HG03060 (cell line): ENCODE results near the gene NEK9.

ENCODE experiments used
- ATAC-seq: cut with Tn5 transposase; IDR thresholded peaks from one replicate; pipeline ENCODE4 v1.9.1; 2021; ENCODE audit warnings: low read depth, moderate number of reproducible peaks; ENCODE audit not compliant: unreplicated experiment

The NEK9 gene

GRCh38 chr14:75113932-75114539 is 12.8 kb downstream of the NEK9 start:
- ATAC-seq = no peak

DNA sequence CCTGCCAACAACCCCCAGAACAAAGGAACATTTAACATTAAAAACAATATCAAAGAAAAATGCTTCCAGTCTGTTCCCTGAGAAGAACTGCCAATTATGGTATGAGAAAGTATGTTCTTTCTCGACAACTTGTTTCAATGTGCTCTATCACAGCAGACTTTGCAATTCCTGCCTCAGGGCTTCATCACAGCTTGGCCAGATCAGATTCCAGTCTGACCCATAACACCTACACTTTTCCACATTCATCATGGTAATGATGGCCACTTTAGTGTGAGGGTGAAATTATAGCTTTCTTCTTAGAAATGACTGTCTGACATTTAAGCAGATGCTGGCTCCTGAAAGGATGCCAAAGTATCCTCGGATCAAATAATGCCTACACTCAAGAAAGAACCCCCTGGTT is 17.0 kb downstream of the NEK9 start:
- ATAC-seq = no peak

DNA sequence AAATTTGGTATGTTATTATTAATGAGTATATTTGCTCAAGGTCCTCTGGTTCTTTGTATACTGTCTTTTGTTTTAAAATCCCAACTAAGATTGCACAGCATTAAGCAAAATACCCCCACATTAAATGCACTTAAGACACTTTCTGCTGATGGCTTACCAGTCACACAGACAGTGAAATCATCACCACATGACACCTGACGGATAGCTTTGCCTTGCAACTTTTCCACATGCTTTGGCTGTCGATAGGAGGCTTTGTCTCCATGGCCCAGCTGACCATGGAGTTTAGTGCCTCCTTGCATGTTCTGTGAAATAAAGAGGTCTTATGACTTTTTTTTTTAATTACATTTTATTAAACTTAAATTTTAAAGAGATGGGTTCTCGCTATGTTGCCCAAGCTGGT is 19.7 kb downstream of the NEK9 start:
- no peak for ATAC-seq

- no peak for ATAC-seq
Observed at GRCh38 chr14:75101491-75101890, 25.4 kb downstream of the NEK9 start.

DNA sequence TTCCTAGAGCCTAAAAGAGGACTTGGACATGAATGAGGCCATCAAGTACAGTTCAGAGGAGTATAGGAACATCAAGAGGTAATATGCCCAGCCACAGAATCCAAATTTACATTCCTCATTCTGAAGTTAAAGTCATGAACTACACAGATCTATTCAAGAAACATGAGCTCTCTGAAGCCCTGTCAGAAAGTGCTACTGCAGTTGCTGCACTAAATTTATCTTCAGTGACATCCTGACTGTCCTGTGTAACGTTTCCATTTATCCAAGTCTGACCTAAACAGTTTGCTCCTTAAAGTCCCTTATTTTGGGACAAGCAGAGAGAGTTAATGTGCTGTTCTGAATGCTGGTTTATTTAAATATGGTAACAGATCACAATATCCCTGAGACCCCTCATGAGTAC is 28.2 kb downstream of the NEK9 start:
- no peak for ATAC-seq

GRCh38 chr14:75098212-75098611 is 28.6 kb downstream of the NEK9 start:
- no peak for ATAC-seq

- no peak for ATAC-seq
Observed at GRCh38 chr14:75096959-75097358, 29.9 kb downstream of the NEK9 start.

DNA sequence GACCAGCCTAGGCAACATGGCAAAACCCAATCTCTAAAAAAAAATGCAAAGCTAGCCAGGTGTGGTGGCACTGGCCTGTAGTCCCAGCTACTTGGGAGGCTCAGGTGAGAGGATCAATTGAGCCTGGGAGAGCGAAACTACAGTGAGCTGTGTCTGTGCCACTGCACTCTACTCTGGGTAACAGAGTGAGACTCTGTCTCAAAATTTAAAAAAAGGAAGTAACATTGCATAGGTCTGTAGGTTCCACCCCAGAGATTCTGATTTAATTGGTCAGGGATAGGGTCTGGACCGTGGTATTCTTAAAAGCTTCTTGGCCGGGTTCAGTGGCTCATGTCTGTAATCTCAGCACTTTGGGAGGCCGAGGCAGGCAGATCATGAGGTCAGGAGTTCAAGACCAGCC is 31.2 kb downstream of the NEK9 start:
- no peak for ATAC-seq

GRCh38 chr14:75094896-75095295 is 32.0 kb downstream of the NEK9 start:
- ATAC-seq = no peak

DNA sequence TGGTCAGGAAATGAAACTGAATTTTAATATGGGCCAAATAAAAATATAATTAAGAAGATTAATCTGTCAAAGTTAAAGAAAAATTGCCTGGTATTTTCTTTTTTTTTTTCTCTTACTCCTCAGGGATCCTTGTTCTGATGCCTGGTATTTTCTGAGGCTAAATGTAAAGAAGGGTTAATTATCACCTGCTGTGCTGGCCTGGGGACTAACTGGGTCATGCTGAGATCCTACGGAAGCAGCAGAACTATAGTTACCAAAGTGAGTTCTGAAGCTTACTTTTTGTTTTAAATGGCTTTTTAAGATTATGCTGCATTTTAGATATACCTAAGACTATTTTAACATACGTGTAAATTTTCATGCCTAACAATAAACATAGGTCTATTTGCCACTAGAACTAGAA is 34.1 kb downstream of the NEK9 start:
- ATAC-seq = no peak

- ATAC-seq = no peak
Observed at GRCh38 chr14:75091251-75091650, 35.6 kb downstream of the NEK9 start.

DNA sequence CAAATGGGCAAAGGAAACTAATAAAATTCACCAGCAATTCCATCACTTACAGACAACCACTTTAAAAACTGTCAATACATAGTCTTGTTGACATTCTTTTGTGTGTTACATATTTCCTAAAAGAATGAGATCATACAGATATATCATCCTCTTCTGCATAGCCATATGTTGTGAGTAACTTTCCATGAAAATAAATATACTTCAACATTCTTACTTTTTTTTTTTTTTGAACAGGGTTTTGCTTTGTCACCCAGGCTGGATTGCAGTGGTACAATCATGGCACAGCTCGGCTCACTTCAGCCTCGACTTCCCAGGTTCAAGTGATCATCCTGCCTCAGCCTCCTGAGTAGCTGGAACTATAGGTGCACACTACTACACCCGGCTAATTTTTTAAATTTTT is 36.5 kb downstream of the NEK9 start:
- ATAC-seq = no peak

DNA sequence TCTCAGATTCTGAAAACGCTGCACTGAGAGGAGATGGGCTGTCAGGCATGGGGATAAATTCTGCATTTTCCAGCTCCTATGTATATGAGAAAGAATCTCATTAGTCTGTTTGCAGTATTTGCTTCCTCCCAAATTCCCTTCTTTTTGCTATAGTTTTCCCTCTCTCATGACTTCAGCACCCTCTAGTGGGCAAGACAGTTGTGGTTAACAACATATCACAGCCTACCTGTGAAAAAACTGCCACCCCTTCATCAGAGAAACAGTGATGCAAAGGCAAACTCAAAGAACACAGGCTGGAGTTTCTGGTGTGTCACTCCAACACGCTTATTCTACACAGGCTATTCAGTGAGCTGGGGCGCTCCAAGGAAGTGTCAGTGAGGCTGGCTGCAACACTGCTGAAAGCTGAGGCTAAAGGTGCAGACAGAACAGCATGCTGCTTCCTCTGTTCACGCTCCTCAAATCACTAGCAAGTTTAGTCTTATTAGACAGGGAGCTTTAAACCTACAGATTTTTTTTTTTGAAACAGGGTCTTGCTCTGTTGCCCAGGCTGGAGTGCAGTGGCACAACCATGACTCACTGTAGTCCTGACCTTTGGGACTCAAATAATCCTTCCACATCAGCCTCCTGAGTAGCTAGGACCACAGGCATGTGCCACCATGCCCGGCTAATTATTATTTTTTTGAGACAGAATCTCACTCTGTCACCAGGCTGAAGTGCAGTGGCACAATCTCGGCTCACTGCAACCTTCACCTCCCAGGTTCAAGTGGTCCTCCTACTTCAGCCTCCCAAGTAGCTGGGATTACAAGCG is 38.1 kb downstream of the NEK9 start:
- ATAC-seq = no peak

DNA sequence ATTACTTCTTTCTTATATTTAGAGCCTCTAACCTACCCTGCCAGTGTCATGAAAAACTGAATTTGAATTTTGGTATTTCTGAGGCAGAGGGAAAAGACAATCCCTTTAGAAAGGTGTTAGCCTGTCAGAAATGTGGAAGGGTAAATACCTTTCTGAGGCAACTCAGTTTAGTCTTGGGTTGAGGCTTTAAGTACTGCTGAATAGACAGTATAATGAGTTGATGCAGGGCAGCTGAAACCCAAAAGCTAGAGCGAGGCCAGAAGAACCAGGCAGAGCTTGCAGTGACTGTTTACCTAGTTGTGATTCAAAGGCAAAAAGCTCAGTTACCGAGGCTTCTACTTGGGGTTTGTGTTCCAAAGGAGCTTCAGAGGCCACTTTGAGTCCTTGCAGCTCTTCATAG is 38.7 kb downstream of the NEK9 start:
- no peak for ATAC-seq

DNA sequence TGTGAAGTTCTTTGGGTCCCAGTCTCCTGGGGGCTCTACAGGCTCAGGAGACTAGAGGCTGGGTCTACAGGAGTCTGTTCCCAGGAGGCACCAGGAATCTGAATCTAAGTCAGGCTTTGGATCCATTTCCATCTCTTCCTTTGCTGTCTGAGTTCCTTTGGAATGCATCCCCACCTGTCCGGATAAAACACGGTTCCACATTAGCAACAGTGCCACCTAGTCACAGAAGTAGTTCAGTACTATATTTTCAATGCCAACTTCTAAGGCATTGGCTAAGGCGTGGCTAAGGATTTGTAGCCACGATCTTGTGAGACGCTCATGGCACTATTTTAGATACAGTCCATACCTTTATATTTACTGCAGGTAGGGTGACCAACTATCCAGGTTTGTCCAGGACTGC is 42.3 kb downstream of the NEK9 start:
- ATAC-seq = no peak

- ATAC-seq = no peak
Observed at GRCh38 chr14:75083271-75083670, 43.6 kb downstream of the NEK9 start.

GRCh38 chr14:75081660-75082229 is 45.1 kb downstream of the NEK9 start:
- ATAC-seq = no peak

DNA sequence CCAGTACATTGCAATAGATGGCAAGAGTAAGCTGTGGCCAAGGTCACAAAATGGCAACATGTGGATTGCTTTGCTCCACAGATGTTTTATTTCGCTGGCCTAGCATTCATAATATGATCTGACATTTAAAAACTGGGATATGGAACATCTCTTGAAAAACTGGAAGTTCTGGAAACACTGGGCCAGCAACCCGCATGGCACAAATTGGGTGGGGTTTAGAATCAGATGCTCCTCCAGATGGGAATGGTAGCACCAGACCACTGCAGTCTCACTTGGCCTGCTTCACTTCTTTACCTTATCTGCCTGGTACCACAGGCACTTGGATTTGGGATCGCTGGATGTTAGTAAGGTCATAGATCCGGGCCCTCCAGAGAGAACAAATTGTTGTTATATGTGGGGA is 47.3 kb downstream of the NEK9 start:
- no peak for ATAC-seq

DNA sequence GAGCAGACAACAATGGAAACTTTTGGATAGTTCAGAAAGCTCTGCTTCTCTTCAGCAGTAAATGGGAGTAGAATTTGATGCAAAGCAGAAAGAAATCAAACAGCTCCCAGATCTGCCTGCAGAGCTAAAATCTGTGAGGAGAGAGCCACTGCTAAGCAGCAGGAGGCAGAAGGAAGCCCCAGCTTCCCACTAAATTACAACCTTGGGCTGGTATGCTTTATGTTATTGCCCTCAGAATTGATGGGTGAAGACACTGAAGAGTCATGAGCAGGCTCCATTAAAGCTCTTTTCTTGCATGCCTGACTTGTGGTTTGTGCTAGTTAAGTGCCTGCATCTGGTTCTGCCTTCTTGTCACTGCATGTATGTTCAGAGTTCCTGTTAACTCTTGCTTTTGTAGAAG is 49.1 kb downstream of the NEK9 start:
- no peak for ATAC-seq

DNA sequence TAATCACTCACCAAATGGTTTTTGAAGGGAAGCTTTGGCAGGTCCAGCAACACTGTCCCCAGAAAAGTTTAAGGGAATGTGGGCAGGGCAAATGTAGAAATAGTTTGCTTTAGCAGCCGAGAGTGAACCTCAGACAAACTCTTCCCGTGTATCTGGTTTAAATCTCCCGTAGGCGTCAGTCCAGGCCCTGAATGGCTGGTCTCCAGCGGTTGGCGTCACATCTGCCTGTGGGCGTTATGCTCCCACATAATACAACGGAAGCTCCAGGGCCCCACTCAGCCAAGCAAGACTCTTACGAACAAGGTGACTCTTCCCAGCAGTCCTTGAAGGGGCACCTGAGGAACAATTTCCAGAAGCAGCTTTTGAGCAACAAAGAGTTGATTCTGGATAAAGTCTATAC is 56.5 kb downstream of the NEK9 start:
- no peak for ATAC-seq

DNA sequence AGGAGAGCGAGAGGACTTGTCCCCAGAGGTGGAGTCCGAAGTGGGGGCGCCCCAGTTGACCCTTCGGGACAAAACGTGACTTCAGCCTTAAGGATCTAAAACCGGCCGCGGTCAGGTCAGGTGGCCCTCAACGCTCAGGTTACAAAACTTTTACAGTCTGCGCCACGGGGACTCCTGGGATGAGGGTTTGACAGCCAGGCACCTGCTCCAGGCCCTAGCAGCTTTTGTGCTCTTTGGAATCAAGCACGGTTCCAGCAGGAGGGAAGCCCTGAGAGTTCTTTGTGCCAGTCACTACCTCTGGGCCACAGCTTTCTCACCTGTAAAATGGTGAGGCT is 57.1 kb downstream of the NEK9 start:
- no peak for ATAC-seq

GRCh38 chr14:75069121-75069810 is 57.6 kb downstream of the NEK9 start, which contains the start of gene ZC2HC1C:
TSS of gene ZC2HC1C (plus strand) at chr14:75069641. CDS start at chr14:75070574, 933 bp downstream.
- ATAC-seq = no peak
